Measurements from ENCODE around the gene TEAD1. TPM values are rescaled to one million over a fixed set of nuclear protein-coding genes. Genes with fewer than 3 reads are reported as not detected.

The TEAD1 gene
- total RNA-seq, 1 donor from 2014 or later, result 88.8 TPM

GRCh38 chr11:12666915-12667314 is 7.3 kb upstream of the TEAD1 start:
- DNase-seq (ENCODE audit: low spot score), result no peak

- DNase-seq (ENCODE audit: low spot score), result no peak
These were observed 6.6 kb upstream of the TEAD1 start for GRCh38 chr11:12667646-12668045.

GRCh38 chr11:12668166-12668565 is 6.1 kb upstream of the TEAD1 start:
- no peak for DNase-seq (ENCODE audit: low spot score)

- DNase-seq (ENCODE audit: low spot score), result no peak
These were observed 4.3 kb upstream of the TEAD1 start for GRCh38 chr11:12669930-12670329.

- DNase-seq (ENCODE audit: low spot score), result no peak
These were observed 2.9 kb upstream of the TEAD1 start for GRCh38 chr11:12671370-12671769.

- DNase-seq (ENCODE audit: low spot score), result no peak
These were observed 659 bp upstream of the TEAD1 start for GRCh38 chr11:12673601-12673923.

- DNase-seq (ENCODE audit: low spot score), result no peak
These were observed 332 bp downstream of the TEAD1 start for GRCh38 chr11:12674571-12674935.

GRCh38 chr11:12674936-12675696 is 895 bp downstream of the TEAD1 start:
- DNase-seq (ENCODE audit: low spot score), result no peak

- no peak for DNase-seq (ENCODE audit: low spot score)
These were observed 1.9 kb downstream of the TEAD1 start for GRCh38 chr11:12675951-12676711.

- DNase-seq (ENCODE audit: low spot score), result no peak
These were observed 2.9 kb downstream of the TEAD1 start for GRCh38 chr11:12677131-12677530.

GRCh38 chr11:12678092-12678491 is 3.9 kb downstream of the TEAD1 start:
- DNase-seq (ENCODE audit: low spot score), result no peak

- no peak for DNase-seq (ENCODE audit: low spot score)
These were observed 4.8 kb downstream of the TEAD1 start for GRCh38 chr11:12678991-12679390.

GRCh38 chr11:12679471-12679870 is 5.2 kb downstream of the TEAD1 start:
- DNase-seq (ENCODE audit: low spot score), result no peak

GRCh38 chr11:12680246-12680939 is 6.2 kb downstream of the TEAD1 start:
- DNase-seq (ENCODE audit: low spot score), result peak; percentile 84

- DNase-seq (ENCODE audit: low spot score), result no peak
These were observed 6.7 kb downstream of the TEAD1 start for GRCh38 chr11:12680940-12681258.

GRCh38 chr11:12681466-12681865 is 7.2 kb downstream of the TEAD1 start:
- DNase-seq (ENCODE audit: low spot score), result no peak

- no peak for DNase-seq (ENCODE audit: low spot score)
These were observed 8.1 kb downstream of the TEAD1 start for GRCh38 chr11:12682288-12682687.

GRCh38 chr11:12682737-12683500 is 8.7 kb downstream of the TEAD1 start:
- DNase-seq (ENCODE audit: low spot score), result no peak

GRCh38 chr11:12683874-12684273 is 9.7 kb downstream of the TEAD1 start:
- DNase-seq (ENCODE audit: low spot score), result no peak

GRCh38 chr11:12684315-12684714 is 10.1 kb downstream of the TEAD1 start:
- no peak for DNase-seq (ENCODE audit: low spot score)

GRCh38 chr11:12684816-12685215 is 10.6 kb downstream of the TEAD1 start:
- DNase-seq (ENCODE audit: low spot score), result peak; percentile 41

GRCh38 chr11:12685229-12685628 is 11.0 kb downstream of the TEAD1 start:
- no peak for DNase-seq (ENCODE audit: low spot score)

Data from mucosa of gallbladder (tissue), 1 donor.